Sigmoid colon (tissue), 7 donors: ENCODE measurements around the gene RXRG. TPM values are rescaled to one million over a fixed set of nuclear protein-coding genes. Genes with fewer than 3 reads are reported as not detected.

Source experiments
- DNase-seq: peaks from one replicate; pipeline ENCODE4 v3.0.0-alpha.2; 2019
- H3K27ac ChIP-seq, 4 donors: fragments of 200-600 bp; sonication (generic); one replicate each; pipeline ENCODE4 v1.5.1; 2016 to 2019; ENCODE audit warnings: mild to moderate bottlenecking in 1 of 4
- H3K27me3 ChIP-seq, 3 donors: fragments of 200-600 bp; sonication (generic); one replicate each; pipeline ENCODE4 v1.5.1; 2019; ENCODE audit warnings: mild to moderate bottlenecking in 1 of 3
- H3K36me3 ChIP-seq, 4 donors: fragments of 200-600 bp; sonication (generic); one replicate each; pipeline ENCODE4 v1.5.1; 2016 to 2019
- H3K4me1 ChIP-seq, 4 donors: fragments of 200-600 bp; sonication (generic); one replicate each; pipeline ENCODE4 v1.5.1; 2017 to 2019
- H3K4me3 ChIP-seq, 4 donors: fragments of 200-600 bp; sonication (generic); one replicate each; pipeline ENCODE4 v1.5.1; 2017 to 2019; ENCODE audit warnings: mild to moderate bottlenecking in 2 of 4, moderate library complexity in 1 of 4
- H3K9me3 ChIP-seq, 4 donors: fragments of 200-600 bp in 3 of 4; sonication (generic) in 3 of 4; one replicate each; pipeline versions ENCODE4 v1.5.1 to v1.6.1; 2013 to 2019
- EP300 ChIP-seq, 4 donors: sonication (generic); formaldehyde crosslinking; IDR thresholded peaks; one replicate each; pipeline ENCODE4 v1.6.1; 2017; ENCODE audit warnings: antibody characterized with exemption in 4 of 4
- POLR2A ChIP-seq, 2 donors: fragments of 450-650 bp; IDR thresholded peaks; one replicate each; pipeline ENCODE4 v1.6.1; 2016; ENCODE audit warnings: antibody characterized with exemption in 2 of 2, mild to moderate bottlenecking in 2 of 2, moderate library complexity in 2 of 2
- POLR2AphosphoS5 ChIP-seq, 4 donors: sonication (generic); formaldehyde crosslinking; IDR thresholded peaks; one replicate each; pipeline ENCODE4 v1.6.1; 2017; ENCODE audit warnings: antibody characterized with exemption in 4 of 4
- WGBS, 2 donors: extraction: QIAGEN DNeasy Blood & Tissue Kit; methylation state at CpG; one replicate each; pipeline ENCODE4 v1.1.7; 2013; 5-methylcytosine and 5-hydroxymethylcytosine counted together
- intact Hi-C: fragments of 100-400 bp; cut with DNase I; formaldehyde crosslinking; loops from one replicate; pipeline ENCODE4 v1.15.1; 2023
- polyA plus RNA-seq, 3 donors: library from polyadenylated mRNA; stranded (reverse); fragments of 200-250 nt; gene quantifications; one replicate each; pipeline ENCODE4 v1.2.3, GENCODE V29; 2013
- total RNA-seq, 4 donors: library from RNA; depleted of rRNA; stranded (reverse); fragments of >200 nt; gene quantifications; one replicate each; pipeline ENCODE4 v1.1.0, GENCODE V29; 2016
- TF ChIP-seq, protein P1 (sequence below), 4 experiments: fragments of 450-650 bp in 3 of 4; fragments of 200-600 bp in 1 of 4; IDR thresholded peaks; one replicate each; pipeline ENCODE4 v1.5.1; 2016 to 2019; ENCODE audit warnings: antibody characterized with exemption in 4 of 4, mild to moderate bottlenecking in 3 of 4, moderate library complexity in 2 of 4
- donor health status: healthy with polysubstance abuse.
- donor health status: Bipolar disorder and iron deficiency.
- donor health status: healthy.

Gene RXRG
- total and polyA plus RNA-seq, 7 donors, result 0.55 to 2.1 (median 1.2) TPM

DNA sequence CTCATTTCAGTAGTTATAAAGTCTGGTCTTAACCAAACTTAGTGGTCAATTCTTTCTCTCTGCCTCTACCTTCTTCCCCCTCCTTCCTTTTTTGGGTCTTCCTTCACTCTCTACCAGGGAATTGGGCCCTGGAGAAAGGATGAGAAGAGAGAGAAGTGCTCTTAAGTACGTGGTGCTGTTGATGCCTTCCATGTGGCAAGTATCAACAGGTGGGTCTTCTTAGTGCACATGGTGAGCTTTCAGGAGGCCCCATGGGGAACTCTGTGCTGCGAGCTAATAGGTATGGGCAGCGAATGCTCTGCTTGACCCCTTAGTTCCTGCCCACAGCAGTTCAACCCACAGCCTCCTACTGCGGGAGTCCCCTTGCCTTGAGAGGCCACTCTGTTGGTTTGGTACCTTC lies 49.0 kb downstream of the RXRG start:
- 87 to 89% methylated on average over 4 of the region's 4 CpGs for WGBS, 2 donors
- no peak for DNase-seq
- Histone ChIP-seq H3K27me3 (no peaks in the 10 kb centered on the region), H3K27ac (peak overlapping the region in 1 of 4 donors; percentile 6), H3K9me3 (no peaks in the 10 kb centered on the region), H3K36me3 (no peaks in the 10 kb centered on the region), H3K4me3 (no peak overlapping the region), H3K4me1 (peaks cover 0 to 8% (median 6%) of the 10 kb centered on the region in 4 donors)
- TF ChIP-seq POLR2AphosphoS5 (IDR thresholded peaks at IDR 0.05) (no peak), POLR2A (IDR thresholded peaks at IDR 0.05) (no peak), EP300 (IDR thresholded peaks at IDR 0.05) (no peak)
- TF ChIP-seq, protein P1, sequence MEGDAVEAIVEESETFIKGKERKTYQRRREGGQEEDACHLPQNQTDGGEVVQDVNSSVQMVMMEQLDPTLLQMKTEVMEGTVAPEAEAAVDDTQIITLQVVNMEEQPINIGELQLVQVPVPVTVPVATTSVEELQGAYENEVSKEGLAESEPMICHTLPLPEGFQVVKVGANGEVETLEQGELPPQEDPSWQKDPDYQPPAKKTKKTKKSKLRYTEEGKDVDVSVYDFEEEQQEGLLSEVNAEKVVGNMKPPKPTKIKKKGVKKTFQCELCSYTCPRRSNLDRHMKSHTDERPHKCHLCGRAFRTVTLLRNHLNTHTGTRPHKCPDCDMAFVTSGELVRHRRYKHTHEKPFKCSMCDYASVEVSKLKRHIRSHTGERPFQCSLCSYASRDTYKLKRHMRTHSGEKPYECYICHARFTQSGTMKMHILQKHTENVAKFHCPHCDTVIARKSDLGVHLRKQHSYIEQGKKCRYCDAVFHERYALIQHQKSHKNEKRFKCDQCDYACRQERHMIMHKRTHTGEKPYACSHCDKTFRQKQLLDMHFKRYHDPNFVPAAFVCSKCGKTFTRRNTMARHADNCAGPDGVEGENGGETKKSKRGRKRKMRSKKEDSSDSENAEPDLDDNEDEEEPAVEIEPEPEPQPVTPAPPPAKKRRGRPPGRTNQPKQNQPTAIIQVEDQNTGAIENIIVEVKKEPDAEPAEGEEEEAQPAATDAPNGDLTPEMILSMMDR (IDR thresholded peaks at IDR 0.05), result no peak
- intact Hi-C loops, result loop anchor here (10.0 kb wide), 1 partner anchor 369 kb away; the partner anchor contains the start of gene TMCO1

DNA sequence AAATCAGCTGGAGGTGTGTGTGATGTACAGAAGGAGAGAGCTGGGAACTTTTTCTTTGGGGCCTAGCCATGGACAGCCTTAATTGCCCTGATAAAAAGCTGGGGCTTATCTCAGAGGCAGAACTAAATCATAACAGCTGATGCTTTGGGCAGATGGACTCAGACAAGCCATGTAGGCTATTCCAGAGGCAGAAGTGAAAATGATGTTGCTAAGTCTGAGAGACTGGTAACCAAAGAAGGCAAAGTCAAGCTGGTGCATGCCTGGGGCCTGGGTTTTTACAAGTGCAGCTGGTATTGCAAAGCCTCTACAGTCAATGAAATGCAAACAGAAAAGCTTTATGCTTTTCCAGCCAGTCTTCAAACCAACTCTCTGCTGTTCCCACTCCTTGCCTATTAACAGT lies 49.4 kb downstream of the RXRG start:
- no peak for DNase-seq
- Histone ChIP-seq H3K27ac (peak overlapping the region in 1 of 4 donors; percentile 6), H3K4me1 (peaks cover 0 to 8% (median 6%) of the 10 kb centered on the region in 4 donors), H3K36me3 (no peaks in the 10 kb centered on the region), H3K27me3 (no peaks in the 10 kb centered on the region), H3K9me3 (no peaks in the 10 kb centered on the region), H3K4me3 (no peak overlapping the region)
- TF ChIP-seq EP300 (IDR thresholded peaks at IDR 0.05), result no peak
- no peak for TF ChIP-seq POLR2AphosphoS5 (IDR thresholded peaks at IDR 0.05)
- no peak for TF ChIP-seq POLR2A (IDR thresholded peaks at IDR 0.05)
- TF ChIP-seq, protein P1 (IDR thresholded peaks at IDR 0.05), result no peak
- intact Hi-C loops, result loop anchor here (10.0 kb wide), 1 partner anchor 369 kb away; the partner anchor contains the start of gene TMCO1

DNA sequence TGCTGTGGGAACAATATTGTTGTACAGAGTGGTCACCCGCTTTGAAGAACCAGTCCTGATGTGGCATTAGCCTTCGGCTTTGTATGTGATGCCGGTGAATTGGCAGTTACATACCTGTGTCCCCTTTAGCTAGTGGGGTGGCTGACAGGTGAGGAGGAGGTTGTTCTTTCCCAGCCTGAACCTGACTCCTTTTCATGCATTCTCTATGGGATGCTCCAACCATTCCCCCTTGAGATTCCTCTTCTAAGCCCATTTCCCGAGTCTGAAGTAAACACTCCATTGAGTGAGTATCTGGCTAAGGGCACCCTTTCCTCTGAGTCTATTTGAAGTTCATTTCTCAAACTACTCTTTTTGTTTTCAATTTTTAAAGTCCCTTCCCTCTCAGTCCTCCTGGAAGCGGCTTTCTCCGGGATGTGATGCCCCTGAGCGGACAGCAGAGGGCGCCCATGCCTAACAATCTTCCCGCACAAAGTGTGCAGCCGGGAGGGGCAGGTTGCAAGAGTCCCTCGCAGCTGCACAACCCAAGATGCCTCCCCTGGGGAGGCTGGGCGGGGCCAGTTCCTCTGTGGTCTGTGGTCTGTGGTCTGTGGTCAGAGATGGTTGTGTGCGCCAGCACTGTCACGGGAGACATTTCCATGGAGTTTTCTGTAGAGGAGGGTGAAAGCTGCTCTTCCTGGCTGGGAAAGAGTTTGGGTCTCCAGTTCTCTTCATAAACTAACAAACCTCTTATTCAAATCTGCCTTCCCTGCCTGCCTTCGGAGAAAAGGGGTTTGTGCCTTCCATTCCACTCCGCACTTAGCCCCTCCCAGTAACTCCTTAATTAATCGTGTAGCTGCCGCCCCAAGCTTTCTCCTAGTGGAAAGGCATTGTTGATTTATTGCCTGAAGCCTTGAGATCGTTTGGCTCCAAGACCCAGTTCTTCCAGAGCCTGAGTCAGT lies 52.0 kb downstream of the RXRG start:
- peak; percentile 92 for DNase-seq
- 16 to 22% methylated on average over 19 of the region's 19 CpGs for WGBS, 2 donors
- H3K27me3 ChIP-seq, result no peaks in the 10 kb centered on the region
- TF ChIP-seq POLR2AphosphoS5 (IDR thresholded peaks at IDR 0.05), result no peak
- TF ChIP-seq EP300 (IDR thresholded peaks at IDR 0.05), result no peak
- TF ChIP-seq, protein P1 (IDR thresholded peaks at IDR 0.05), result peak; percentile 66 to 95 (median 80)
- TF ChIP-seq POLR2A (IDR thresholded peaks at IDR 0.05), result no peak
- peak overlapping the region in 1 of 4 donors; percentile 47 for H3K27ac ChIP-seq
- H3K4me3 ChIP-seq, result peak overlapping the region in 3 of 4 donors; percentile 5 to 24 (median 23)
- intact Hi-C loops, result loop anchor here (1.0 to 10.0 kb wide), 3 partner anchors 200 to 519 kb away; partner anchors contain the start of gene TMCO1
- H3K36me3 ChIP-seq, result no peaks in the 10 kb centered on the region
- H3K9me3 ChIP-seq, result no peaks in the 10 kb centered on the region
- peaks cover 0 to 8% (median 6%) of the 10 kb centered on the region in 4 donors for H3K4me1 ChIP-seq

DNA sequence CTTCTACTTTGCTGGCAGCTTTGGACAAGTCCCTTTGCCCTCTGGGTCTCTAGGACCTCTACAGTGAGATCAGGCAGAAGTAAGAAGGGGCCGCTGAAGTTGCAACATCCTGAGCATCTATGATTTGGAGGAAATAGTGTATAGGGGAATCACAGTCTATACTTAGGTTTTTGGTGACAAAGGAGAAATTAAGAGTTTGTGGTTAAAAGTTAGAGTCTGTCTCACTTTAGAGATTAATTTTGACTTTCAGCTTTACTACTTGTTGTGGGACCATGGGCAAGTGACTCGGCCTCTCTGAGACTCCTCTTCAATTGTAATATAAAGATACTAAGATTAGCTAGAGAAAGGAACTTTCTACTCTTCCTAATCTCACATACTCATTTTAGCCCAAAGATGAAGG lies 55.3 kb downstream of the RXRG start:
- intact Hi-C loops, result loop anchor here (5.0 to 10.0 kb wide), 2 partner anchors 375 to 523 kb away; partner anchors contain the start of gene TMCO1
- Histone ChIP-seq H3K27ac (no peak overlapping the region), H3K27me3 (no peaks in the 10 kb centered on the region), H3K36me3 (no peaks in the 10 kb centered on the region), H3K4me1 (peaks cover 0 to 8% (median 6%) of the 10 kb centered on the region in 4 donors), H3K9me3 (no peaks in the 10 kb centered on the region), H3K4me3 (no peak overlapping the region)
- no peak for TF ChIP-seq EP300 (IDR thresholded peaks at IDR 0.05)
- no peak for TF ChIP-seq POLR2A (IDR thresholded peaks at IDR 0.05)
- TF ChIP-seq, protein P1 (IDR thresholded peaks at IDR 0.05), result no peak
- TF ChIP-seq POLR2AphosphoS5 (IDR thresholded peaks at IDR 0.05), result no peak
- no peak for DNase-seq
- WGBS, 2 donors, result 74 to 80% methylated on average over 2 of the region's 2 CpGs
